Measurements from ENCODE around the gene RBBP5.

DNA sequence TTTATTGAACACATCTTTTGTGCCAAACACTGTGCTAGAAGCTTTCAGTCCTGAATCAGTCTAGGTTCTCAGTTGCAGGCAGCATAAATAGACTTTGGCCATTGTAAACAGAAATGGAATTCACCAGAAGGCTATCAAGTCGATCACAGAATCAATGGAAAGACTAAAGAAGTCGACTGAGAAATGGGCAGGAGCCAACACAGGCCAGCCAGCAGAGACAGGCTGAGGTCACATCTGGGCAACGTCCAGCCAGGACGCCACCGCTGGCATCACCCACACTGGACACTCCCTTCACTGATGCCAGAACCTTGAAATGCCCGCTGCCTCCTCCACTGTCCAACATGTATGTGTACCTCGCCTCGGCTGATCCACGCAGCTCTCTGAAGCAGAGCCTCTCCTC lies 84.2 kb downstream of the RBBP5 start:
- TF ChIP-seq, protein P1, sequence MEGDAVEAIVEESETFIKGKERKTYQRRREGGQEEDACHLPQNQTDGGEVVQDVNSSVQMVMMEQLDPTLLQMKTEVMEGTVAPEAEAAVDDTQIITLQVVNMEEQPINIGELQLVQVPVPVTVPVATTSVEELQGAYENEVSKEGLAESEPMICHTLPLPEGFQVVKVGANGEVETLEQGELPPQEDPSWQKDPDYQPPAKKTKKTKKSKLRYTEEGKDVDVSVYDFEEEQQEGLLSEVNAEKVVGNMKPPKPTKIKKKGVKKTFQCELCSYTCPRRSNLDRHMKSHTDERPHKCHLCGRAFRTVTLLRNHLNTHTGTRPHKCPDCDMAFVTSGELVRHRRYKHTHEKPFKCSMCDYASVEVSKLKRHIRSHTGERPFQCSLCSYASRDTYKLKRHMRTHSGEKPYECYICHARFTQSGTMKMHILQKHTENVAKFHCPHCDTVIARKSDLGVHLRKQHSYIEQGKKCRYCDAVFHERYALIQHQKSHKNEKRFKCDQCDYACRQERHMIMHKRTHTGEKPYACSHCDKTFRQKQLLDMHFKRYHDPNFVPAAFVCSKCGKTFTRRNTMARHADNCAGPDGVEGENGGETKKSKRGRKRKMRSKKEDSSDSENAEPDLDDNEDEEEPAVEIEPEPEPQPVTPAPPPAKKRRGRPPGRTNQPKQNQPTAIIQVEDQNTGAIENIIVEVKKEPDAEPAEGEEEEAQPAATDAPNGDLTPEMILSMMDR (IDR thresholded peaks at IDR 0.05): no peak
- TF ChIP-seq POLR2A (IDR thresholded peaks at IDR 0.05; ENCODE audit: low read depth): no peak
- no peak for TF ChIP-seq POLR2AphosphoS5 (IDR thresholded peaks at IDR 0.05)
- TF ChIP-seq EP300 (IDR thresholded peaks at IDR 0.05): no peak

Measured in esophagus muscularis mucosa (tissue), 4 donors.